Measurements from ENCODE around the gene LEP.

- no peak for TF ChIP-seq CTCF (IDR thresholded peaks at IDR 0.05)
- TF ChIP-seq EZH2 (IDR thresholded peaks at IDR 0.05) = no peak
These were observed 1.6 kb downstream of the LEP start for GRCh38 chr7:128242661-128243060.

All from neural progenitor cell (in vitro differentiated cells).